OCI-M2 (cell line): ENCODE results near the gene HEY2.
A peak's percentile ranks its signal among the peaks of the same experiment; 100 is the strongest.
"Not testable (repeated sequence)": the region's sequence is repeated elsewhere in the genome, so short reads cannot be mapped to it uniquely, and the experiment has no call there.

Source experiments
- DNase-seq: peaks from one replicate; lab custom pipeline; 2025; ENCODE audit not compliant: unreplicated experiment; lab: John Stamatoyannopoulos, UW

HEY2 gene

GRCh38 chr6:125749173-125749864 lies at the start of gene HEY2:
TSS of gene HEY2 (plus strand) at chr6:125749632. CDS start at chr6:125749777, 145 bp downstream.
- peak; percentile 58 for DNase-seq

GRCh38 chr6:125700581-125701353 lies 48.7 kb upstream of the HEY2 start:
- DNase-seq = no peak

- no peak for DNase-seq
These were observed 48.1 kb upstream of the HEY2 start for GRCh38 chr6:125701354-125701668.

GRCh38 chr6:125703882-125704281 lies 45.5 kb upstream of the HEY2 start:
- DNase-seq = not testable (repeated sequence)

DNA sequence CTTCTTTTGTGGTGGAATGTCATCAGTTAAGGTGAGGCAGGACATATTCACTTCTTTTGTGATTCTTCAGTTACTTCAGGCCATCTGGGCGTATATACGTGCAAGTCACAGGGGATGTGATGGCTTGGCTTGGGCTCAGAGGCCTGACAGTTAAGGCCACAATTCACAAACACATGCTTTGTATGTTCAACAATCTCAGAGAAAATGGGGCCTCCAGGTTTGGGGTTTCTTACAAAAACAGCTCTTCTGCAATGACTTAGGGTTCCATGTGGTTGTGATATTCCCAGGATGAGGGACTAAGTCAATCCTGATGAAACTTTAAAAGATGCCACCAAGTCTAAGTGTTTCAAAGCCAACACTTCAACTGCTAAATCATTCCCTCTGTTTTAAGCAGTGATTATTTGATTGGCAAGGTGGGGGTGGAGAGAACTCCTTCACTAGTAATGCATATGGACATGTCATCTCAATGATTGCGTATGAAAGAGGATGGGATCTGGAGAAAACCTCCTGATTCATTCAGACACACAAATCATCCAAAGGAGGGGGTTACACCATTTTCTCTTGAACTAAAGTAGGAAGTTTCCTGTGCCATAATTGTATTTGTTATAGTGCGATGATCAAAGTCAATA lies 41.7 kb upstream of the HEY2 start:
- DNase-seq = no peak

DNA sequence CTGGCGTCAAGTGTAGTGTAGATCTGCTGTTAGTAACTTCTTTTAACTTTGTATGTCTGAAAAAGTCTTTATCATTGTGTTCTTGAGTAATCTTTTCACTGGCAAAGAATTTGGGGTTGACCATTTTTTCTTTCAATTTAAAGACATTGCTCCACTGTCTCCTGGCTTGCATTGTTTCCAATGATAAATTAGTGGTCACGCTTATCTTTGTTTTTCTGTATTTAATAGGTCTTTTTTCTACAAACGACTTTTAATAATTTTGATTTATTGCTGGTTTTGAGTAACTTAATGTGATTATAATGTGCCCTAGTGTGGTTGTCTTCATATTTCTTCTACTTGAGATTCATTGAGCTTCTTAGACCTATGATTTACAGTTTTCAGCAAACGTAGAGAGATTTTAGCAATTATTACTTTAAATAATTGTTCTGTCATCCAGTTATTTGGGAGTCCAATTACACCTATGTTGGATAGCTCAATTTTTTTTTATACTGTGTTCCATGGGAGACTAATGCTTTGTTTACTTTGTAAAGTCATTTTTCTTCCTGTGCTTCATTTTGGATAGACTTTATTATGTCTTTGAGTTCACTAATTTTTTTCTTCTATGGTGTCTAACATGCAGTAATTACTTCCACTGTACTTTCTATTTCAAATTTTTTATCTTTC lies 38.3 kb upstream of the HEY2 start:
- no peak for DNase-seq

GRCh38 chr6:125714441-125715090 lies 34.9 kb upstream of the HEY2 start:
- no peak for DNase-seq

DNA sequence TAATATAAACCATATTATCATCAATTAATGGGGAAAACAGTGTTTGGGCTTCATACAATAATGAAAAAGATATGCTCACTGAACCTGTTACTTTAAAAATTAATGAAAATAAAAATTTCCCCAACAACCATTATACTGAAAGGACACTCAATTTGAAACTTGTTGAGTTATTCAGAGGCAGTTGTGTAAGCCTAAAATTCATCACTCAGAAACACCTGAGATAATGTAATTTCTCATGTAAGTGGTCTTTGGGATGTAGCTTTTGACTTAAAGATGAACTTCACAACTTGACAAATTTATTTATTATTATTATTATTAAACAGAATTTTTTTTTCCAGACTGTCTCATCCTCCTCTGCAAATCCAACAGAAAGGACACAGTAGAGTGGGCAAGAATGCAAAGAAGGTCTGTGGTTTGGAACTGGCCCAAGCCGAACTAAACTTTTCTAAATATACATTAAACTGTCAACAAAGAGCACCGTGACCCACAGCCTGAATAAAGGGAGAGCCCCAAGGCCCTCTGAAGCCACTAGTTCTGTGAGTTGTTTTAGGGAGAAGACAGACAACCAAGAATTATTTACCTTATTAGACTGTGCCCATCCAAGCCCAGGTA lies 32.2 kb upstream of the HEY2 start:
- DNase-seq = no peak

DNA sequence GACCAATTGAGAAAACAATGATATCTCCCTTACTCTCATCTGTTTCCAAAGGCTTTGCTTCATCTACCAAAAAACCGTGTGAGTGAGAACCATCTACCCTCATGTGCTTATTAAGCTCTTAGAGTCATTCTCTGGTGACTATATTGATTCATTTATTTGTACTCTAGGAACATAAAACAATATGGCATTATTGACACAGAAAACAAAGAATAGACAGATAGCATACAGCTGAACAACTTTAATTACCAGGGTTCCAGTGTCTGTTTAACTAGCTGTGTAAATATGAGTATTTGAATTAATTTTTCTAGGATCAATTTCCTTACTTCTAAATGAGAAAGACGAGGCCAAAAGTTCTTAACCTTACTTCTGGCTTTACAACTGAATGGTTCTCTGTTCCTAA lies 31.3 kb upstream of the HEY2 start:
- DNase-seq = no peak

DNA sequence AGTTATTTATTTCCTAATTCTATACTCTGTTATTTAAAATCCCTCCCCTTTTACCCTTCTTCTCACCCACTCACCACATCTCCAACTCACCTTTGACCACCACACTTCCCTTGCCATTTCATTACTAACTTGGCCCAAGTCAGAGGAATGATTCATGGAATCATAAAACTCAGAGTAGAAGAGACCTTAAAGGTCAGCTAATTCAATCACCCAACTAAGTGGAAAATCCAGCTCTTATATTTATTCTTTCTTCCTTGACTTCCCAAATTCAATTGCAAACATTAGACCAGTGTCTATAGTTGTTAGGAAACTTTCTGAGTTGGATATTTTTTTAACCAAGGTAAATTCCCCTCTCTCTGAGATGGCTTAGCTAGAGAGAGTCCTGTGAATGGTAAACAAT lies 26.5 kb upstream of the HEY2 start:
- DNase-seq = no peak

DNA sequence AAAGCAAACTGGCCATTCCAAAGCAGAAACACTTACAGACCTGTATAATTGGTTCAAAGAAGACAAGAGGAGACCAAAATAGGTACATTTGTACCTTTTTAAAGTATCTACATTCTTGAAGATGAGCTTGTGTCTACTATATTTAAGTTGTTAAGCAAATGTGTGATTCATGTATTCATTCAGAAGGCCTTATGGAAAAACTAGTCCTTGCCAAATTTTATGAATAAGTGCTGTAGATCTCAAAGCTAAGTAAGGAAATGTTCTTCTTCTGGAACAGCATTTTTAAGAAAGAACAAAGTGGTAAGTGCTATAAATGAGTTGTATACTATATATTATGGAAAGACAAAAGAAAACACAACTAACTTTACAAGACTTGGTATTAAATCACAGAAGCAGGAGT lies 22.2 kb upstream of the HEY2 start:
- DNase-seq = no peak

- no peak for DNase-seq
These were observed 20.7 kb upstream of the HEY2 start for GRCh38 chr6:125728739-125729138.

DNA sequence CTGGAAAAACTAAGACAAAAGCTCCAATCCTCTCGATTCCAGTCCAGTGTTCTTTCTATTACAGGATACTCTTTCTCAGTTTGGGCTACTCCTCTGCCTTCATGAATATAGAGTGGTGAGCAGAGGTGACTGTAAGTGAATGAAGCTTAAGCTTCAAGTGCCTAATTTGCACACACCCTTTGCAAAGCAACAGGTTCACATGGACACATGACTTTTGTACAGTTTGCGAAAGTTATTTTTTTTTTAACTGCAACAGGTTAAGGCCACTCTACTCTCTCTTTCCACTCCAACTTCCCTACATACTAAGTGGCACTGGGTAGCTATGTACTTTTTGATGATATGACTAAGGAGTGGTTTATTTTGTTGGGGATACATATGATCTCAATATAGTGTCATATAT lies 19.4 kb upstream of the HEY2 start:
- no peak for DNase-seq

GRCh38 chr6:125732398-125732797 lies 17.0 kb upstream of the HEY2 start:
- no peak for DNase-seq

DNA sequence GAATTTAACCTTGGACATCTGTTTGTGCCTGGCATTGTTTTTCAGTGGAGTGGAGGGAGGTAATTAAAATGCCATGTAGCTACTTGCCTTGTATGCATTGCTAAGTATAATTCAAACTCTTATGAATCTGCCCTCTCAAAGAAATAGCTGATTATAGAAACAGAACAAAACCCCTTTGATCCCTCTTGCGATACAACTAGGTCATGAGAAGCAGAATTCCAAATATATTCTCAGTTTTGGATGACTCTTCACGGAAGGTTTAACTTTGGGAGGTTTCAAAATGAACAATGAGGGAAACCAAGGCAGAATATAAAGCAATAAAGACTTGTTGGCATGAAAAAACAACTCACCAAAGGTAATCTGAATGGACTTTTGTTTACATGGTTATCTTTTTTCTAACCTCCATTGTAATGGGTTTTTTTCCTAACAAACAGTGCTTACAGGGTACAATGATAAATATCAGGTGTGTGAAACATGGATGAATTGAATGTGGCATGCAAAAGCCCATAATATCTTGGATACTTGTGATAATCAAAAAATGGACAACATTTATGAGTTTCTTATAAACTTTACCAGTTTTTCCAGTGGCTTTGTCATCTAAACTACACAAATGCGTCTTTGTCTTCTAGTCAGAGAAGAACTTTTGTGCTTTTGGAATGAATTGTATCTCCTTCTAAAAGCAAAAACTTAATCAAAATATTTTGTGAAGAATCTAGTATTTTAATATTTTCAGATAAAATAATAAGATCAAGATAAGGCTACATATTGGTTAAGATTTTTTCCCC lies 15.7 kb upstream of the HEY2 start:
- no peak for DNase-seq

DNA sequence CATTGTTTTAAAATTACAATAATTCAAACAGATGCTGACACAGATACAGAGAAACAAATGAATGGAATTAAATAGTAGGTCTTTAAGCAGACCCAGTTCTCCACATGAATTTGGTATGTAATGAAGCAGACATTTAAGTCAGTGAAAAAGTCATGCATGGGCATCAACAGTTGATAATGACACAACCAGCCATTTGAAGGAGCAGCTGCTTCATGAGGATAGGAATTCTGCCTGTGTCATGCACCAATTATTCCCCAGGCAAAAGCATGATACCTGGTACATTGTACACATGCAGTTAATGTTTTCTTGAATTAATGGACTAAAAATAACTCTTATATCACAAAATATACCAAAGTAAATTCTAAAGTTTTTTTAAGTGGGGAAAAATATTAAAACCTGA lies 11.2 kb upstream of the HEY2 start:
- DNase-seq = no peak

- DNase-seq = no peak
These were observed 10.1 kb upstream of the HEY2 start for GRCh38 chr6:125739364-125739763.

- no peak for DNase-seq
These were observed 8.1 kb upstream of the HEY2 start for GRCh38 chr6:125741336-125741735.

DNA sequence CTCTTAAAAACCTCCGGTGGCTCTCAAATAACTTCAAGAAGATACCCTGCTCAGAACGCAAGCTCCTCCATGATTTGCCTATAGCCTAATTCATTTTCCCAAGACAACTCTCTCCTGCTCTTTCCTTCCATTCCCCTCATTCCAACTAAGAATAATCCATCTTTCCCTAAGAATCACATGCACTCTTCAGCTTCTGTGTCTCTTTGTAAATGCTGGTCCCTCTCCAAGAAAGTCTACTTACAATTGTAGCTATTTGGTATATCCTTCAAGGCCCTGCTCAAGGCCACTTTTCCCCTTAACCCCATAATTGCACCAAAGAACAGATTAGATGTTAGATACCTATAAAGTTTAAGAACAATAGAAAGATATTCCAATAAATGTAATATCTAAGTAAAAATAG lies 7.4 kb upstream of the HEY2 start:
- no peak for DNase-seq

DNA sequence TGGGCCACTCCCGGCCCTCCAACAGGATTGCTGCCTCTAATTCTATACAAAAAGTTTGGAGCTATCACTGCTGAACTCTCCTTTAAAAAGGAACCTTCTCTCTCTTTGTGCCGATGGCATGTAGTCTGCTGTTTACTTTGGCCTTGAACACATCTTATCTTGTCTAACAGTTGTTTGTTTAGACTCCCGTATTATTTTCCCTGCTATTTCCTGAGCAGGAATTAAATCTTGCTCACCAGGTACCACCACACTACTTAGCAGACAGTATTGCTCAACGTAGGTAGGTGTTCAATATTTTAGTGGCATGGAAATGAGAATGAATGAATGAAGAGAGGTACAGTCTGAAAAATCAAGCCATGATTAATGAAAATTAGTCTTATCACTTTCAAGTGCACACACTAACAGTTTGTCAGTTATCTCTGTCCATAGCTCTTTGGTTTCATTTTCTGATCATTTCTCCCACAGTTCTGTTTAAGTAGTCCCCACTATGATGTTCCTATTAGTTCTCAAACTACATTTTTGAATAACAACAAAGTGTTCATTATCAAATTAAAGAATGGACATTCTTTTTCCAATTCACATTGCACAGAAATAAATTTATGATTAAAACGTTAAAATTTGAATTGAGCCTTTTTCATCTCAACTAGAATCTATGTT lies 6.8 kb upstream of the HEY2 start:
- DNase-seq = no peak
